Activated CD4-positive, alpha-beta T cell treated with anti-CD3 and anti-CD28 coated beads for 48 hours (primary cell): Measurements from ENCODE around the gene ZNF362.
"Not testable (repeated sequence)": the region's sequence is repeated elsewhere in the genome, so short reads cannot be mapped to it uniquely, and the experiment has no call there.

Experiments used
- DNase-seq: peaks from one replicate; pipeline ENCODE4 v3.0.0-alpha.2; 2020

ZNF362 gene, protein sequence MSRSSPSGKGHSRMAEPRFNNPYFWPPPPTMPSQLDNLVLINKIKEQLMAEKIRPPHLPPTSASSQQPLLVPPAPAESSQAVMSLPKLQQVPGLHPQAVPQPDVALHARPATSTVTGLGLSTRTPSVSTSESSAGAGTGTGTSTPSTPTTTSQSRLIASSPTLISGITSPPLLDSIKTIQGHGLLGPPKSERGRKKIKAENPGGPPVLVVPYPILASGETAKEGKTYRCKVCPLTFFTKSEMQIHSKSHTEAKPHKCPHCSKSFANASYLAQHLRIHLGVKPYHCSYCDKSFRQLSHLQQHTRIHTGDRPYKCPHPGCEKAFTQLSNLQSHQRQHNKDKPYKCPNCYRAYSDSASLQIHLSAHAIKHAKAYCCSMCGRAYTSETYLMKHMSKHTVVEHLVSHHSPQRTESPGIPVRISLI

GRCh38 chr1:33256471-33257206 lies at the start of gene ZNF362:
ZNF362 (plus strand) TSS chr1:33256492; CDS start chr1:33270575, 14,083 bp downstream.
- DNase-seq: peak; percentile 80

DNA sequence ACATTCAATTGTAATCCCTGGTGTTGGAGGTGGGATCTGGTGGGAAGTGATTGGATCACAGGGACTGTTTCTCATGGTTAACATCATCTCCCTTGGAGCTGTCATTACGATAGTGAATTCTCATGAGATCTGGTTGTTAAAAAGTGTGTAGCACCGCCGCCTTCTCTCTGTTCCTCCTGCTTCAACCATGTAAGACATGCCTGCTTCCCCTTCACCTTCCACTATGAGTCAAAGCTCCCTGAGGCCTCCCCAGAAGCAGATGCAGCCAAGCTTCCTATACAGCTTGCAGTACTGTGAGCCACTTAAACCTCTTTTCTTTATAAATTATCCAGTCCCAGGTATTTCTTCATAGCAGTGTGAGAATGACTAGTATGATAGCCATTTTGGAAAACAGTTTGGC lies 44.3 kb upstream of the ZNF362 start:
- DNase-seq: no peak

DNA sequence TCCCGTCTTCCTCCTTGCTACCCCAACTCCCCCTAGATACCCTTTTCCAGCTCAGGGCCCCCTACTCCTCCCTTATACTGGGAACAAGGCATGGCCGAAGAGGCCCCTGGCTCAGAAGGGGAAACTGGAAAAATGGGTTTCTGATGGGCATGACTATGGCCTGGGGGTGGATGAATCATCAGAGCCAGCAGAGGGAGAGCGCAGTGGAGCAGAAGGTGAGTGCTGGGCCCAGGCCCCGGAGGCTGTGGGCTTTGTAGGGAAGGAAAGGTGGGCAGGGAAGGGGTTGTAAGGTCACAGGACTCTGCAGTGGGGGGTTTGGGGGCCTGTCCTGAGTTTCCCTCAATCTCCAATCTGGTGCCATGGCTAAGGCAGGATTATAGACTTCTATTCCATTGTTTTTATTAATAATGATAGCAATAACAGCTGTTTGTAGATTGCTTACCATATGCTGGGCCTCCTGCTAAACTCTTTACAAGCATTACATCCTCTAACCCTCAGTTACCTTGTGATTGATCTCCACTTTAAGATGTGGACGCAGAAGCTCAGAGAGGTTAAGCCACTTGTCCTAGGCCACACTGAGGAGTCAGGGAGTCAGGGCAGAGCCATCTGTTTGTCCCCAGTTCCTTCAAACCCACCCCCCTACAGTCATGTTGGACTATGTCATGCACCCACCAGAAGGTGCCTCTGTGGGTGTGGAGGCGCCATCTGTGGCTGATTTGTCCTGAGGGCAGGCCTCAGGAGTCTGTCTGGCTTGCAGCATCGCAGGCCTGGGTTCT lies 36.2 kb upstream of the ZNF362 start:
- DNase-seq: no peak

DNA sequence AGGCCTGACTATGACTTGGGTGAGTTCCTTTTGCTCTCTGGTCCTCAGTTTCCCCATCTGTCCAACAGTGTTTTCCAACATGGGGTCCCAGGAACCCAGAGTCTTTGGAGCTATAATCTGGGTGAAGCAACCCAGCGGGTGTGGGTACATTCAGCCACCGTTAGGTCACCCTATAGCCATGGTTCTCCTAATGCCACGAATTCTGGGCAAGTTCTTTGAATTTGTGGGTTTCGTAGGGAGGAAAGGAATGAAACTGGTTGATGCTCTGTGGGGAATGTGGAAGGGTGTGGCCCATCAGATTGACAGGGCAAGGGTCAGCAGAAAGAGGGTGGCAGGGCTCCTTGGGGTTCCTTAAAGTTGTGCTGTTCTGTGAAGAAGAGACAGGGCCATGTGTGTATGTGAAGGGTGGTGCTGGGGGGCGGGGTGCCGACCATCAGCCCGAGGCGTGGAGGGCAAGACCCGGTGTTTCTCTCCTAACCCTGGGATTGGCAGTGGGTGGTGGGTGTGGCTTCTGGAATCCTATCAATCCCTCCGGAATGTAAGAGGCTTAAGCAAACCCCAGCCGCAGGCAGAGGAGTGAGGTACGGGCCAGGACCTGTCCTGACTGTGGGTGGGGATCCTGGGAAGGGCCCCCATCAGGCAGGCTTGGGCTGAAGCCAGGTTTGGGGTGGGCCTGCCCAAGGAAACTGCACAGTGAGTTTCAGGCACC lies 35.5 kb upstream of the ZNF362 start:
- DNase-seq: no peak

GRCh38 chr1:33221385-33221758 lies 34.9 kb upstream of the ZNF362 start:
- no peak for DNase-seq

DNA sequence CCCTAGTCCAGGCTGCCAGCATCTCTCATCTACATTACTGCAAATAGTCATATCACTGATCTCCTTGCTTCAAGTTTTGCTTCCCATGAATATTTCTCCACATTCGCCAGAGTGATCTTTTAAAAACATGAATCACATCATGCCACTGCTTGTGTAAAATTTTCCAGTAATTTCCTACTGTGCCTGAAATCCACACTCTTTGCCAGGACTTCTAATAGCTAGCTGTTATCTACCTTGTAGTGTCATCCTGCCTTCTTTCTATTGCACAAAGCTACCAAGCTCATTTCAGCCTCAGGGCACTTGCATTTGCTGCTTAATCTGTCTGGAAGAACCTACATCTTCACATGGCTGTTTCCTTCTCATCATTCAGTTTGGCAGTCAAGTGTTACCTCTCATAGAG lies 33.9 kb upstream of the ZNF362 start:
- DNase-seq: no peak

DNA sequence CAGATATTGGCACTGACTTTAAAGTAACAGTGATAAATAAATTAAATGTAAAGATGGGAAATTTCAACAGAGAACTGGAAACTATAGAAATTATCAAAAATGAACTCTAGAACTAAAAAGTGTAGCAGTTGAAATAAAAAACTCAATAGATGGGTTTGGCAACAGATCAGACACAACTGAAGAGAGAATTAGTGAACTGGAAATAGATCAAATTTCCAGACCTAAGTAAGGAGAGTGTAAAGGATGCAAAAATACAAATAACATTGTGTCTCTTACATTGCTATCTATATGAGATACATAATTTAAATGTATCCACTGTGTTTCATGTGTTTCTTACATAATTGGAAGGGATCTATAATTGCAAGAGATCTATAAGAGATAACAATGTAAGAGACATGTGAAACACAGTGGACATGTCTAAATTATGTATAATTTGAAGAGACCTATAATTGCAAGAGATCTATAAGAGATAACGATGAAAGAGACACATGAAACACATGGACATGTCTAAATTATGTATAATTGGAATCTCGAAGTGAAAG lies 32.1 kb upstream of the ZNF362 start:
- no peak for DNase-seq

DNA sequence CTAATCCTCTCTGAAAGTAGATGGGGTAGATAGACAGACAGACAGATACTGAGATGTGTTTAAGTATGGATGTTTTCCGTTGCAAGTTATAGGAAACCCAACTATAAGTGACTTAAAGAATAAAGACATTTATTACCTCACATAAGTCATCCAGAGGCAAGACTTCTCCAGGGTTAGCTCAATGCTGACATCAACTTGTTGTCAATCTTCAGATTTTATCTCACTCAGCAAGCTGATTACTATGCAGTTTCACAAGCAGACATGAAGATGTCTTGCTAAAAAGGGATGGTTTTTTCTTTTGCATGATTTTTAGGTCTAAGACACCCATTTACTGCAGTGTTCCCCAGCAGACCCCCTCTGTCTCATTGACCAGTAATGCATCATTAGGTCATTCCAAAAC lies 30.7 kb upstream of the ZNF362 start:
- DNase-seq: no peak

GRCh38 chr1:33228935-33229487 lies 27.3 kb upstream of the ZNF362 start:
- no peak for DNase-seq

- DNase-seq: no peak
Observed at GRCh38 chr1:33231166-33231565, 25.1 kb upstream of the ZNF362 start.

DNA sequence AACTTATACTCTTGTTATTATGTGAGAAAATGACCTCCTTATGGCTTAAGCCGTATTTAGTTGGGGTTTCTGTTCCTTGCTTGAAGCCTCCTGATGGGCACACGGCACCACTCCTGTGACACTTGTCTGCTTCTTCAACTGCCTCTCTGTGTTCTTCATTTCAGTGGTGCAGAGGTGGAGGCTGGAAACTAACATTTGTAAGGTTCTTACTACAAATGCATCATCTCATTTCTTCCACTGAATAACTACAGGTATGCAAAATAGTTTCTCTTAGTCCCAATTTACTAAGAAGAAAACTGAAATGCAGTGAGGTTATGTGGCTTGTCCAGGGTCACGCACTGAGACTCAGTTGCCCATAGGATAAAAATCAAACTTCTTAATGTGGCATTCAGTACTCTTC lies 23.6 kb upstream of the ZNF362 start:
- no peak for DNase-seq

DNA sequence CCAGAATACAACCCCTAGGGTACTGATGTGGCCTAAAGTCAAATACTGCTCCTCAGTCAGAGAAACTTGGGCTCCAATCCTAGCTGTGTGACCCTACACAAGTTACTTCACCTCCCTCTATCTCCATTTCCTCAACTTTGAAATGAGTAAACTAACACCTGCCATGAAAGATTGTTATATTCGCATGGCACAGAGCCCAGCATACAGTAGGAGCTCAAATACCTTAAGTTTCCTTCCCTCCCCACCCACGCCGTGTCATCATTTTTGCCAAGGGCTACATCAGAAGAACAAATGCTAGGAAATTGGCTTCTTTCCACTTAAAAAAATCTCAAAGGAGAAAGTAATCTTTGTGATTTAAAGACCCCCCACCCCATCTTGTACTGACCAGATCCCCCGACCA lies 22.2 kb upstream of the ZNF362 start:
- DNase-seq: no peak

GRCh38 chr1:33234588-33234990 lies 21.7 kb upstream of the ZNF362 start:
- DNase-seq: no peak

DNA sequence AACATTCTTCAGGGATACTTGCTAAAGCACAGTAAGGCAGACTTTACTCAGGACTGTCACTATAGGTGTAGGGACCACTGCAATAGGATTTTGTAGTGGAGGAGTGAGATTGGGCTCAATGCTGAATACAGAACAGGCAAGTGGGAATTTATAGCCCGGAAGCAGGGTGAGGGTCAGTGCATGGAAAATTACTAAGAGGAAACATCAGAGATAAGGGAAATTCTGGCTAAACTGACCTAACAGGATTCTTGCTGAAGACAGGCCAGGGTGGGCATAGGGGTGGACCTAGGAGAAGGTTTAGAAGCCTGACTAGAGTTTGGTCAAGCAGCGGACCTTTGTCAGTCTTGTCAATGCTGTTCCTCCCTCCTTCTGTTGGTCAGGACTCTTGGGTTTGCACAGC lies 20.8 kb upstream of the ZNF362 start:
- DNase-seq: no peak

- DNase-seq: no peak
Observed at GRCh38 chr1:33236498-33236897, 19.8 kb upstream of the ZNF362 start.

DNA sequence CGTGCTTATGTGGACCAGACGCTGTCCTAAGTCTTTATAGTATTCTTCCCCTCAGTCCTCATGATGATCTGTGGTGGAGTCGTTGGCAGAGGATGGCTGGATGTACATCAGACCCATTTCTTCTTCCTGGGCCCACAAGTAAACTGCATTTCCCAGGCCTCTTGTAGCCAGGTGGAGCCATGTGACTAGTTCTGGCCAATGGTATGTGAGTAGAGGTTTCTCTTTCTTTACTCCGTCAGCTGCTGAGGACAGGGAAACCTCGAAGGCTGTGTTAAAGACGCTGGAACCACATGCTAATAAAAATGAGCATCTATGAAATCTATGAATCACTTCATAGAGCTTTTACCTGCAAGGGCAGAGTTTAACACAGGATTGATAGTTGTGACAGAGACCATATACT lies 18.7 kb upstream of the ZNF362 start:
- DNase-seq: peak; percentile 29

DNA sequence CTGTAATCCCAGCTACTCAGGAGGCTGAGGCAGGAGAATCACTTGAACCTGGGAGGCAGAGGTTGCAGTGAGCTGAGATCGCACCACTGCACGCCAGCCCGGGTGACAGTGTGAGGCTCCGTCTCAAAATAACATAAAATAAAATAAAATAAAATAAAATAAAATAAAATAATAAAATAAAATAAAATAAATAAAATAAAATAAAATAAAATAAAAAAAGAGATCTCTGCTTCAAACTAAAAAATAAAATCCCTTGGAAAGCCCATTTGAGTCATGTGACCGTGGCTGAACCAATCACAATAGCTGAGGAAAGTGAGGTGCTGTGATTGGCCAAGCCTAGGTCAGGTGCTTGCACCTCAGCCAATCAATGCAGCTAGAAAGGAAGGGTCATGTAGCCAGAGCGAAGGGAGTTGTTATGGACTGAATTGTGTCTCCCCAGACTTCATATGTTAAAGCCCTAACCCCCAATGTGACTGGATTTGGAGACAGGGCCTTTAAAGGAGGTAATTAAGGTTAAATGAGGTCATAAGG lies 18.0 kb upstream of the ZNF362 start:
- not testable (repeated sequence) for DNase-seq

DNA sequence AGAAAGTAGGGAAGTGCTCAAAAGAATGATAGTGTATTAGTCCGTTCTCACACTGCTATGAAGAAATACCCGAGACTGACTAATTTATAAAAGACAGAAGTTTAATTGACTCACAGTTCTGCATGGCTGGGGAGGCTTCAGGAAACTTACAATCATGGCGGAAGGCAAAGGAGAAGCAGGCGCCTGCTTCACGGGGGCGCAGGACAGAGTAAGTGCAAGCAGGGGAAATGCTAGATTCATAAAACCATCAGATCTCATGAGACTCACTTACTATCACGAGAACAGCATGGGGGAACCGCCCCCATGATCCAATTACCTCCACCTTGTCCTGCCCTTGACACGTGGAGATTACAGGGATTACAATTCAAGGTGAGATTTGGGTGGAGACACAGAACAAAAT lies 16.9 kb upstream of the ZNF362 start:
- DNase-seq: not testable (repeated sequence)

GRCh38 chr1:33241866-33242265 lies 14.4 kb upstream of the ZNF362 start:
- no peak for DNase-seq

DNA sequence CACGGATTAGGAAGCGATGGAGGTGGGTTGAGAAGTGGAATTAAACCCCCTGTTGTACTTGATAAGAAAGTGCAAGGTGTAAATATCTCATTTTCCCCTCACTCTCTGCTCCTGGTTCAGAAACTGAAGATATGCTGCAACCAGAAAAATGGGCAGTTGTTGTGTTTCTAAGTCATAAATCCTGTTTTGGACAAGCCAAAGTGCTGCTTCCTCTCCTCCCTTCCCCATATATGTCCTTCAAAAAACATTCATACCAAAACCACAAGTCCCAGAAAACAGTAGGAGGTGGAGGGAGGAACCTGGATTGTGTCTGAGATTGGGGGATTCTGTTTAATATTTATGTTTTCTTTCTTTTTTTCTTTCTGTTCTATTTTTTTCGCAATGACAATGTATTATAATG lies 13.6 kb upstream of the ZNF362 start:
- no peak for DNase-seq

DNA sequence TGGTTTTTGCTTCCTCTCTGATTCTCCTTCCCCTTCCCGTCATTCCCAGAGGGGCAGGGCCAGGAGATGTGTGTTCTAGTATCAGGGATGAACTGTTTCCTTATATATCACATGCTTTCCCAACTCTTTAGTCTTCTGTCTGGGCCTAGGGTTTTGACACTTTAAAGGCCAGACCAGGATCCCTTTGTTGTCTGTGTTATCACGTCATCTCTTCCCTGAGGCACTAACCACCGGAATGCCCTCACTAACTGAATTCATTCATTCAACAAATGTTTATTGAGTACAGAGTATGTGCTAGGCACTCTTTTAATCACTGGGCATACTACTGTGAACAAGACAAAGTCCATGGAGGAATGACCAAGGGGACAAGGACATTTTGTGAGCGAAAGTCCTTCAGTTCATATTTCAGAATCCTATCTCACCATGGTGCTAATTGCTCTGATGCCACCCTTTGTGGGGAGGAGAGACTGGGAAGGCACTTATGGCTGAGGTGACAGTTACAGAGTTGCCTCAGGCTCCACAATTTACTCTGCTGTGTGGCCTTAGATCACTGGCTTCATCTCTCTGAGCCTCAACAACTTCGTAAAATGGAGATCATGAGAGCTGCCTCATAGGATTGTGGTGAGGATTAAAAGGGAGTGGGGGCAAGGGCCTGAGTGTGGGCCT lies 12.0 kb upstream of the ZNF362 start:
- no peak for DNase-seq

- no peak for DNase-seq
Observed at GRCh38 chr1:33244809-33245186, 11.5 kb upstream of the ZNF362 start.
